Activated gamma-delta T cell (primary cell): ENCODE data around the gene CCDC106.

Source experiments
- DNase-seq: peaks from one replicate; lab custom pipeline; 2025; lab: John Stamatoyannopoulos, UW

Gene CCDC106

DNA sequence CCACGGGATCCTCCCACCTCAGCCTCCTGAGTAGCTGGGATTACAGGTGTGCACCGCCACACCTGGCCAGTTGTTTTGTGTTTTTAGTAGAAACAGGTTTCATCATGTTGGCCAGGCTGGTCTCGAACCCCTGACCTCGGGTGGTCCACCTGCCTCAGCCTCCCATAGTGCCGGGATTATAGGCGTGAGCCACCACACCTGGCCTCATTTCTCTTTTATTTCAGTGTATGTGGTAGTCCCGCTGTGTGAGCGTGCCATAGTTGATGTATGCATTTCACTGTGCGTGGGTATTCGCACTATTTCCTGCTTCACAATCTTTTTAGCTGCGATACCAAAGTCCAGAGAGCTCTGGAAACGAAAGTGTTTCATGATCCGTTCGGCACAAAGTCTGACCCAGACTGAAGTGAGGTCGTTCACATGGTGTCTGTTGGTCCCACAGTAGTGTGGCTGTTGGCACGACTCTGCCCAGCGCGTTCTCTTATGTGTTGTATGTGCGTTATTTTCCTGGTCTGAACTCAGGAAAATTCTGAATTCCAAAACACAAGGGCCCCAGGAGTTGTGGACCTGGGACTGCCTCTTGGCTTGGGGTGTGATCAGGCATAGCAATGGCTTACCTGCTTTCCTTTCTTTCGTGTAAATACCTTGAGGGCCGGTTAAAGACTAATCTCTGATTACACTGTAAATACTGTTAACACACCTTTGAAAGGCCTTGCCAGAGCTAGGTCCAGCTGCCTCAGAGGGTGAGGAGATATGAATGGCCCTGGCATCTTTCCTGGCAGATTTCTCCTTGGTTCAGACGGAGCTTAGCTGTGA is 35.6 kb downstream of the CCDC106 start:
- no peak for DNase-seq

DNA sequence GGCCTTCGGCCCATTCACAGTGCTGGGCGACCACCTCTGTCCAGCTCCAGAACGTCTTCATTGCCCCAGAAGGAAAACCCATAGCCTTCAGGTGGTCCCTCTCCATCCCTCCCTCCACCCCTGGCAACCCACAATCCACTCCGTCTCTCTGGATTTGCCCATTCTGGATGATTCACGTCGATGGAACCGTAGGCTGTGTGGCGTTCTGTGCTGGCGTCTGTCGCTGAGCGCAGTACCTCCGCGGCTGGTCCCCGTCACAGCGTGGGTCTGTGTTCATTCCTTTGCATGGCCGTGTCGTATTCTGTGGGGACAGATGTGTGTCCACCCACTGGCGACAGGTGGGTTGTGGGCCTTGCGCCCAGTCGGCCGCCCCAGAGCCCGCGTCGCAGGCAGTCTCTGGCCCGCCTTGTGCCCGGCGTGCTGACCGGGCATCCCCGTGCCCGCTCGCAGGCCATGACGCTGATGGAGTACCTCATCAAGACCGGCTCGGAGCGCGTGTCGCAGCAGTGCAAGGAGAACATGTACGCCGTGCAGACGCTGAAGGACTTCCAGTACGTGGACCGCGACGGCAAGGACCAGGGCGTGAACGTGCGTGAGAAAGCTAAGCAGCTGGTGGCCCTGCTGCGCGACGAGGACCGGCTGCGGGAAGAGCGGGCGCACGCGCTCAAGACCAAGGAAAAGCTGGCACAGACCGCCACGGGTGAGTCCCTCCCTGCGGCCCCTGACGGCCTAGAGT is 37.1 kb downstream of the CCDC106 start:
- DNase-seq, result no peak

- DNase-seq, result no peak
Measured at GRCh38 chr19:55685776-55686175, 37.8 kb downstream of the CCDC106 start.

- DNase-seq, result no peak
Measured at GRCh38 chr19:55686311-55687050, 38.5 kb downstream of the CCDC106 start.

GRCh38 chr19:55687281-55688201 is 39.5 kb downstream of the CCDC106 start:
- no peak for DNase-seq

DNA sequence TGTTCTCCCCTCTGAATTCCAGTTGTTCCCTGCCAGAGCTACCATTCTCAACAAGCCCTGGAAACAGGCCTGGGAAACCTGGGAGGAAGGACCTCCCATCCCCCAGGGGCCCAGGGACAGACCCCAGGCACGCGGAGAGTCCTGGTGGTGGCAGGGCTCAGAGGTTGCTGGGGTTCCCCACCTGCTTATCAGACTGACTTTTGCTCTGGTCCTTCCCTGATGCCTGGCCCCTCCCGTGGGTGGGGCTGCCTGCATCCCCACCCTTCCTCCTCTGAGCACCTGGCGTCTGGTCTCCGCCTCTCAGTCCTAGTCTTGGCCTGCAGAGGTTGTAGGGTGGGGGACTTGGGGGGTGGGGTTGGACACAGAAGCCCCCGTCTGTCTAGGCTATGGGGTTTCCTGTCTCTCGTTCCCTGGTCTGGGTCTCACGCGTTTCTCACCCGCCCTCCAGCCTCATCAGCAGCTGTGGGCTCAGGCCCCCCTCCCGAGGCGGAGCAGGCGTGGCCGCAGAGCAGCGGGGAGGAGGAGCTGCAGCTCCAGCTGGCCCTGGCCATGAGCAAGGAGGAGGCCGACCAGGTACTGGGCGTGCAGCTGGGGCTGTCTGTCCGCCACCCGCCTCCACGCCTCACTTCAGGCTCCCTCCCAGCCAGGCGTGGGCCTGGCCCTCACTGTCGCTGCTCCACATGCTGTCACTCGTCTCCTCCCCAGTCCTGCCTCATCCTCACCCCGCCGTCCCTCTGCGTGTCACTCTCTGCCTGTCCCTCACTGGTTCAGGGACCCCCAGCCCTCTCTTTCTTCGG is 40.6 kb downstream of the CCDC106 start:
- no peak for DNase-seq

GRCh38 chr19:55689411-55690108 is 41.5 kb downstream of the CCDC106 start:
- DNase-seq, result no peak

- DNase-seq, result no peak
Measured at GRCh38 chr19:55690109-55690768, 42.2 kb downstream of the CCDC106 start.

- no peak for DNase-seq
Measured at GRCh38 chr19:55690769-55691545, 42.9 kb downstream of the CCDC106 start.

GRCh38 chr19:55691561-55692481 is 43.8 kb downstream of the CCDC106 start:
- no peak for DNase-seq

GRCh38 chr19:55692681-55693081 is 44.7 kb downstream of the CCDC106 start:
- no peak for DNase-seq

- no peak for DNase-seq
Measured at GRCh38 chr19:55693336-55693974, 45.4 kb downstream of the CCDC106 start.

- no peak for DNase-seq
Measured at GRCh38 chr19:55694241-55694655, 46.2 kb downstream of the CCDC106 start.

DNA sequence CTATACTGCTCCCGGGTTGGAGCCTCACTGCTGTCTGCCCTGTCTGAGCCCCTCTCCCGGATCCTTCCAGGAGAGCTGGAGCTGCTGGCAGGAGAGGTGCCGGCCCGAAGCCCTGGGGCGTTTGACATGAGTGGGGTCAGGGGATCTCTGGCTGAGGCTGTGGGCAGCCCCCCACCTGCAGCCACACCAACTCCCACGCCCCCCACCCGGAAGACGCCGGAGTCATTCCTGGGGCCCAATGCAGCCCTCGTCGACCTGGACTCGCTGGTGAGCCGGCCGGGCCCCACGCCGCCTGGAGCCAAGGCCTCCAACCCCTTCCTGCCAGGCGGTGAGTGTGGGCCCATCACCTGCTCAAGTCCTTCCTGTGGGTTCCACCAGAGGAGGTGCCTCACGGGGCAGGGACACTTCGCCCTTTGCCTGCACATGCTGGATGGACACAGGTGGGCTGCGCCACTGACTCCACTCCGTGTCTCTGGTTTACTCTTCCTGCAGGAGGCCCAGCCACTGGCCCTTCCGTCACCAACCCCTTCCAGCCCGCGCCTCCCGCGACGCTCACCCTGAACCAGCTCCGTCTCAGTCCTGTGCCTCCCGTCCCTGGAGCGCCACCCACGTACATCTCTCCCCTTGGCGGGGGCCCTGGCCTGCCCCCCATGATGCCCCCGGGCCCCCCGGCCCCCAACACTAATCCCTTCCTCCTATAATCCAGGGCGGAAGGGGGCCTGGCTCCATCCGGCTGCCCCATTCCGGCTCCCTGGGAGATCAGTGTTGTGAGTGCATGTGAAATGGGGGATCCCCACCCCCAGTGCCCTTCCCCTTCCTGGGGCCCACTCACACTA is 46.9 kb downstream of the CCDC106 start:
- no peak for DNase-seq

GRCh38 chr19:55695511-55696290 is 47.7 kb downstream of the CCDC106 start:
- DNase-seq, result no peak
